SH-SY5Y (cell line): ENCODE measurements around the gene PIGP.

Experiments used
- GATA2 ChIP-seq: IDR thresholded peaks from 2 replicates; pipeline ENCODE4 v1.6.1; 2011; ENCODE audit warnings: mild to moderate bottlenecking, low read depth, low read length
- GATA3 ChIP-seq: IDR thresholded peaks from 2 replicates; pipeline ENCODE4 v1.6.1; 2011; ENCODE audit warnings: low read depth, mild to moderate bottlenecking, low read length, moderate library complexity

DNA sequence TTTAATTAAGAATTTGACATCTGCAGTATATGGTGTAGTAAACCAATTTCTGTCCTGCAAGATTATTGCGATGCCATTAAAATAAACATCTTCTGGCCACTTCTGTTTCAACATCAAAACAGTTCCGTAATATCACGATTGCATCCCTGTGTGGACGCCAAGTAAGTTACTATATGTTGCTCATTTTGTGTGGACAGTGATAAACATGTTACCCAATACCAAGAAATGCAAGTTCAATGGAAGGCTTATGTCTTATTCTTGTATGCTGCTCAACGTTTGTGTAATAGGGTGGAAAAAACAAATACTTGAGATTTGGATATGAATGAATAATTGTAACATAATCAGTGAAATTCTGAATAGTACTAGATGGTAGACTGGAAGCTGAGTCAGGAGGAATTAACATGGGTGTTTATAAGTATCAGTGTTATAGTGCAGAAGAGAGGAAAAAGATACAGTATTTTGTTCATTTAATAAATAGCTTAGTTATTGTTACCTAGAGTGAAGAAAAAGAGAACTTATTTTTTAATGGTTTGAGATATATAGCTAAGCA is 15.4 kb upstream of the PIGP start:
- TF ChIP-seq GATA3: no peak
- no peak for TF ChIP-seq GATA2
